LNCaP clone FGC (cell line): Measurements from ENCODE around the gene ATG14.
"Not testable (repeated sequence)": the region's sequence is repeated elsewhere in the genome, so short reads cannot be mapped to it uniquely, and the experiment has no call there.

ENCODE experiments used
- DNase-seq: peaks from one replicate; pipeline ENCODE4 v3.0.0-alpha.2; 2011; ENCODE audit warnings: low read depth
- H3K4me3 ChIP-seq: 2 replicates; pipeline ENCODE4 v1.5.1; 2011; ENCODE audit warnings: mild to moderate bottlenecking, low read depth, low read length, control low read depth
- CTCF ChIP-seq: IDR thresholded peaks from 2 replicates; pipeline ENCODE4 v1.5.1; 2012; ENCODE audit warnings: mild to moderate bottlenecking; ENCODE audit not compliant: control insufficient read depth, insufficient read depth; ENCODE audit errors: extremely low read depth

Gene ATG14

DNA sequence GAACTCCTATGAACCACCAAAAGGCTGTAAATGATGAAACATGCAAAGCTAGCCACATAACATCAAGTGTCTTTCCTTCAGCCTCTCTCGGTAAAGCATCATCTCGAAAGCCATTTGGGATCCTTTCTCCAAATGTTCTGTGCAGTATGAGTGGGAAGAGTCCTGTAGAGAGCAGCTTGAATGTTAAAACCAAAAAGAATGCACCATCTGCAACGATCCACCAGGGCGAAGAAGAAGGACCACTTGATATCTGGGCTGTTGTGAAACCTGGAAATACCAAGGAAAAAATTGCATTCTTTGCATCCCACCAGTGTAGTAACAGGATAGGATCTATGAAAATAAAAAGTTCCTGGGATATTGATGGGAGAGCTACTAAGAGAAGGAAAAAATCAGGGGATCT lies 61.2 kb downstream of the ATG14 start:
- no peak for DNase-seq
- no peak overlapping the region for H3K4me3 ChIP-seq
- TF ChIP-seq CTCF, result no peak

GRCh38 chr14:55349565-55349964 lies 62.1 kb downstream of the ATG14 start:
- no peak overlapping the region for H3K4me3 ChIP-seq
- no peak for DNase-seq
- TF ChIP-seq CTCF, result no peak

DNA sequence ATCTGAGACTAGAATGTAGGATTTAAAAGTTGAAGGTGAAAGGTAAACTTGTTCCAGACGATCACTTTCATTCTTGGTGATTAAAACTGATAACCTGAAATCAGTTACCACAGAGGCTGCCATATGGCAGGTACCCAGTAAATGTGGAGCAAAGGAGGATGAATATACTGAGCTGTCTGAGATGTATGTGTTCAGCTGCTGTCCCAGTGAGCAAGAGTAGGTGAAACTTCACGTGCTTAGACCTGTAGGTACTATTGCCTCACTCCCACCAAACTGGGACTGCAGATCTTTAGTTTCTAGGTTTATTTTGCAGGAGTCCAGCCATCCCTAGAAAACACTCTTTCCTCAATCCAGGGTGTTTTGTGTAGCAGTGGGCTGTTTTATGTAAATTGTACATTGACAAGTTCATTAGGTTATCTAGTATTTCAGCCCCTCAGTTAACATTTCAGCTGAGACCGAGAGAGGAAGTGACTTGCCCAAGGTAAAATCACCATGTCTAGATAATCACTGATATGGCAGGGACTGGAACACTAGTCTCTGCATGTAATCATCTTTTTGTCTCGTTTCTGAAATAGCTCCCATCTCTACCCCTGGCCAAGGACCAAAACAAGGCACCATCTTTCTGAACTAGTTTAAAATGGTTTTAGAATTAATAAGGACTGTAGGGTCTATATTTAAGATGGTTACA lies 62.7 kb downstream of the ATG14 start:
- no peak overlapping the region for H3K4me3 ChIP-seq
- no peak for DNase-seq
- no peak for TF ChIP-seq CTCF

- no peak for TF ChIP-seq CTCF
- no peak overlapping the region for H3K4me3 ChIP-seq
- no peak for DNase-seq
Observed at GRCh38 chr14:55347748-55348147, 63.9 kb downstream of the ATG14 start.

- H3K4me3 ChIP-seq, result no peak overlapping the region
- no peak for DNase-seq
- TF ChIP-seq CTCF, result no peak
Observed at GRCh38 chr14:55347040-55347439, 64.6 kb downstream of the ATG14 start.

DNA sequence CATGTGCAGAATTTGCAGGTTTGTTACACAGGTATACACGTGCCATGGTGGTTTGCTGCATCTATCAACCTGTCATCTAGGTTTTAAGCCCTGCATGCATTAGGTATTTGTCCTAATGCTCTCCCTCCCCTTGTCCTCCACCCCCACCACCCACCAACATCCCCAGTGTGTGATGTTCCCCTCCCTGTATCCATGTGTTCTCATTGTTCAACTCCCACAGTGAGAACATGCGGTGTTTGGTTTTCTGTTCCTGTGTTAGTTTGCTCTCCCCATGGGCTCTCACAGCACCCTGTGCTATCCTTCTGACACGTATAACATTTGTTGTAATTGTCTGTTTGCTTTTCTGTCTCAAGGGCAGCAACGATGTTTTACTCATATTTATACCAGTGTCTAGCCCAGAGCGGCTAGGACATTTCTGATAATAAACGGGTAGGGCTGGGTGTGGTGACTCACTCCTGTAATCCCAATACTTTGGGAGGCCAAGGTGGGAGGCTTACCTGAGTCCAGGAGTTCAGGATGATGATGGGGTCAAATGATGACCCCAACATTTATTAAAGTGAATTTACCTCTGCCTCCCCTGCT lies 67.0 kb downstream of the ATG14 start:
- not testable (repeated sequence) for H3K4me3 ChIP-seq, DNase-seq

- no peak for TF ChIP-seq CTCF
- DNase-seq, result no peak
- no peak overlapping the region for H3K4me3 ChIP-seq
Observed at GRCh38 chr14:55341781-55342180, 69.8 kb downstream of the ATG14 start.
